ENCODE results near the gene SRRM3. TPM values are rescaled to one million over a fixed set of nuclear protein-coding genes. Genes with fewer than 3 reads are reported as not detected.
"Not testable (repeated sequence)": the region's sequence is repeated elsewhere in the genome, so short reads cannot be mapped to it uniquely, and the experiment has no call there.

Gene SRRM3
- total RNA-seq, 1 experiment from 2014 or later: 0.21 TPM

GRCh38 chr7:76333511-76334101, 131.9 kb downstream of the SRRM3 start:
- no peak overlapping the region for H3K4me3 Mint-ChIP-seq (ENCODE audit: low read depth, unreplicated experiment)
- H3K27me3 Mint-ChIP-seq (ENCODE audit: unreplicated experiment): no peaks in the 10 kb centered on the region
- no peaks in the 10 kb centered on the region for H3K9me3 Mint-ChIP-seq (ENCODE audit: low read depth, unreplicated experiment)
- H3K4me1 Mint-ChIP-seq (ENCODE audit: low read depth, unreplicated experiment): peaks cover 11% of the 10 kb centered on the region
- no TSS peak for BruUV-seq (replicated peaks)
- H3K36me3 Mint-ChIP-seq (ENCODE audit: insufficient read depth, unreplicated experiment): peaks cover 52% of the 10 kb centered on the region
- intact Hi-C loops (cut with micrococcal nuclease; ENCODE audit: unreplicated experiment): no loop called here
- no peak for TF ChIP-seq CTCF (IDR thresholded peaks at IDR 0.05; ENCODE audit: unreplicated experiment)
- CTCF ChIA-PET: no interaction called here
- H3K27ac Mint-ChIP-seq (ENCODE audit: unreplicated experiment): no peak overlapping the region
- no peak for DNase-seq

GRCh38 chr7:76334320-76334967, 132.7 kb downstream of the SRRM3 start:
- H3K4me1 Mint-ChIP-seq (ENCODE audit: low read depth, unreplicated experiment): peaks cover 12% of the 10 kb centered on the region
- no peak overlapping the region for H3K4me3 Mint-ChIP-seq (ENCODE audit: low read depth, unreplicated experiment)
- peaks cover 43% of the 10 kb centered on the region for H3K36me3 Mint-ChIP-seq (ENCODE audit: insufficient read depth, unreplicated experiment)
- intact Hi-C loops (cut with micrococcal nuclease; ENCODE audit: unreplicated experiment): no loop called here
- no TSS peak for BruUV-seq (replicated peaks)
- TF ChIP-seq CTCF (IDR thresholded peaks at IDR 0.05; ENCODE audit: unreplicated experiment): no peak
- no peaks in the 10 kb centered on the region for H3K9me3 Mint-ChIP-seq (ENCODE audit: low read depth, unreplicated experiment)
- no peak for DNase-seq
- CTCF ChIA-PET: no interaction called here
- H3K27me3 Mint-ChIP-seq (ENCODE audit: unreplicated experiment): no peaks in the 10 kb centered on the region
- H3K27ac Mint-ChIP-seq (ENCODE audit: unreplicated experiment): no peak overlapping the region

GRCh38 chr7:76335417-76335816, 133.7 kb downstream of the SRRM3 start:
- H3K27me3 Mint-ChIP-seq (ENCODE audit: unreplicated experiment); H3K27ac Mint-ChIP-seq (ENCODE audit: unreplicated experiment); intact Hi-C loops (cut with micrococcal nuclease; ENCODE audit: unreplicated experiment); CTCF ChIA-PET; H3K4me3 Mint-ChIP-seq (ENCODE audit: low read depth, unreplicated experiment); DNase-seq; H3K9me3 Mint-ChIP-seq (ENCODE audit: low read depth, unreplicated experiment); BruUV-seq (replicated peaks): not testable (repeated sequence)
- Mint-ChIP-seq H3K4me1 (ENCODE audit: low read depth, unreplicated experiment) (peaks cover 15% of the 10 kb centered on the region), H3K36me3 (ENCODE audit: insufficient read depth, unreplicated experiment) (peaks cover 40% of the 10 kb centered on the region)

- no peak for TF ChIP-seq CTCF (IDR thresholded peaks at IDR 0.05; ENCODE audit: unreplicated experiment)
- Mint-ChIP-seq H3K27me3 (ENCODE audit: unreplicated experiment) (no peaks in the 10 kb centered on the region), H3K36me3 (ENCODE audit: insufficient read depth, unreplicated experiment) (peaks cover 40% of the 10 kb centered on the region), H3K4me3 (ENCODE audit: low read depth, unreplicated experiment) (no peak overlapping the region), H3K4me1 (ENCODE audit: low read depth, unreplicated experiment) (peaks cover 20% of the 10 kb centered on the region), H3K9me3 (ENCODE audit: low read depth, unreplicated experiment) (no peaks in the 10 kb centered on the region), H3K27ac (ENCODE audit: unreplicated experiment) (no peak overlapping the region)
- CTCF ChIA-PET: no interaction called here
- intact Hi-C loops (cut with micrococcal nuclease; ENCODE audit: unreplicated experiment): no loop called here
- no TSS peak for BruUV-seq (replicated peaks)
- no peak for DNase-seq
Observed at GRCh38 chr7:76336094-76336493, 134.4 kb downstream of the SRRM3 start.

Other genes starting within 250 kb of the SRRM3 start
- gene TMEM120A, start 207.3 kb upstream of the SRRM3 start, total RNA-seq (2022): 19.3 and 30.8 TPM in 2 replicates
- gene STYXL1, start 153.9 kb upstream of the SRRM3 start, total RNA-seq (2022): 39.9 and 46.2 TPM in 2 replicates
- gene MDH2, start 153.8 kb upstream of the SRRM3 start, total RNA-seq (2022): 154 and 160 TPM in 2 replicates
- 72.7 and 135 TPM in 2 replicates for gene HSPB1, start 100.8 kb downstream of the SRRM3 start, total RNA-seq (2022)
- 113 and 122 TPM in 2 replicates for gene YWHAG, start 157.1 kb downstream of the SRRM3 start, total RNA-seq (2022)
- 0.51 TPM in 1 of 2 replicates, not detected in the other for gene SSC4D, start 207.8 kb downstream of the SRRM3 start, total RNA-seq (2022)
- 5.4 and 9.4 TPM in 2 replicates for gene ZP3, start 223.1 kb downstream of the SRRM3 start, total RNA-seq (2022)

Data from Calu3 (cell line).